Breast epithelium (tissue), 3 donors: ENCODE data around the gene RPS25.

Source experiments
- POLR2A ChIP-seq: fragments of 450-650 bp; IDR thresholded peaks from one replicate; pipeline ENCODE4 v1.6.1; 2016; ENCODE audit warnings: antibody characterized with exemption, mild to moderate bottlenecking, moderate library complexity
- TF ChIP-seq, protein P1 (sequence below), 3 donors: fragments of 450-650 bp; IDR thresholded peaks; one replicate each; pipeline ENCODE4 v1.5.1; 2016 to 2017; ENCODE audit warnings: antibody characterized with exemption in 3 of 3, mild to moderate bottlenecking in 3 of 3, moderate library complexity in 3 of 3

DNA sequence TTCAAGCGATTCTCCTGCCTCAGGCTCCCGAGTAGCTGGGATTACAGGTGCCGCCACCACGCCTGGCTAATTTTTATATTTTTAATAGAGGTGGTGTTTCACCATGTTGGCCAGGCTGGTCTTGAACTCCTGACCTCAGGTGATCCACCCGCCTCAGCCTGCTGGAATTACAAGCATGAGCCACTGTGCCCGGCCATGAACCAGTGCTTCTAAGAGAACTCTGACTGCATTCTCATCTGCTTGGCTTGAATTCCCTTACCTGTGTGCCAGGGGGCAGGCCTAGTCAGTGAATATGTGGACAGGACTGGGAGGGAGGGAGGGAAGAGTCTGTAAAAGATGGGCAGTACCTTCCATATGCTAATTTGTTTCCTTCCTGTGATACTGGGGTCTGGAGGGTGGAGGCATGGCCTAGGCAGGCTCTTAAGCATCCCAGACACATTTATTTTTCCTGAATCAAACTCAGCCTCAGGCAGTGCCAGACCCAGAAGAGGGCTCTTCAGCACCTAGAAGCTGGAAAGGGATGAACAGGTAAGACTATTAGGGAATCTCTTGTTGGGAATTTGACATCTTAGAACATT lies 6.6 kb downstream of the RPS25 start:
- no peak for TF ChIP-seq POLR2A
- TF ChIP-seq, protein P1, sequence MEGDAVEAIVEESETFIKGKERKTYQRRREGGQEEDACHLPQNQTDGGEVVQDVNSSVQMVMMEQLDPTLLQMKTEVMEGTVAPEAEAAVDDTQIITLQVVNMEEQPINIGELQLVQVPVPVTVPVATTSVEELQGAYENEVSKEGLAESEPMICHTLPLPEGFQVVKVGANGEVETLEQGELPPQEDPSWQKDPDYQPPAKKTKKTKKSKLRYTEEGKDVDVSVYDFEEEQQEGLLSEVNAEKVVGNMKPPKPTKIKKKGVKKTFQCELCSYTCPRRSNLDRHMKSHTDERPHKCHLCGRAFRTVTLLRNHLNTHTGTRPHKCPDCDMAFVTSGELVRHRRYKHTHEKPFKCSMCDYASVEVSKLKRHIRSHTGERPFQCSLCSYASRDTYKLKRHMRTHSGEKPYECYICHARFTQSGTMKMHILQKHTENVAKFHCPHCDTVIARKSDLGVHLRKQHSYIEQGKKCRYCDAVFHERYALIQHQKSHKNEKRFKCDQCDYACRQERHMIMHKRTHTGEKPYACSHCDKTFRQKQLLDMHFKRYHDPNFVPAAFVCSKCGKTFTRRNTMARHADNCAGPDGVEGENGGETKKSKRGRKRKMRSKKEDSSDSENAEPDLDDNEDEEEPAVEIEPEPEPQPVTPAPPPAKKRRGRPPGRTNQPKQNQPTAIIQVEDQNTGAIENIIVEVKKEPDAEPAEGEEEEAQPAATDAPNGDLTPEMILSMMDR (IDR thresholded peaks at IDR 0.05) = no peak
